ENCODE results near the gene BAIAP2.

BAIAP2 gene

GRCh38 chr17:81128338-81128737 lies 93.4 kb downstream of the BAIAP2 start:
- no peaks in the 10 kb centered on the region for H3F3A ChIP-seq (ENCODE audit: insufficient read depth, low read length)
- no peak overlapping the region for H2AFZ ChIP-seq (ENCODE audit: low read length)
- no peak overlapping the region for H3K4me2 ChIP-seq (ENCODE audit: low read depth, low read length)
- H3K79me2 ChIP-seq (ENCODE audit: low read length) = no peaks in the 10 kb centered on the region
- no peak overlapping the region for H3K27ac ChIP-seq (ENCODE audit: low read length)
- no peaks in the 10 kb centered on the region for H4K20me1 ChIP-seq (ENCODE audit: insufficient read depth, low read length)
- H3K9me3 ChIP-seq (replicated peaks; ENCODE audit: insufficient read depth, low read length) = no peaks in the 10 kb centered on the region
- TF ChIP-seq, protein P1, sequence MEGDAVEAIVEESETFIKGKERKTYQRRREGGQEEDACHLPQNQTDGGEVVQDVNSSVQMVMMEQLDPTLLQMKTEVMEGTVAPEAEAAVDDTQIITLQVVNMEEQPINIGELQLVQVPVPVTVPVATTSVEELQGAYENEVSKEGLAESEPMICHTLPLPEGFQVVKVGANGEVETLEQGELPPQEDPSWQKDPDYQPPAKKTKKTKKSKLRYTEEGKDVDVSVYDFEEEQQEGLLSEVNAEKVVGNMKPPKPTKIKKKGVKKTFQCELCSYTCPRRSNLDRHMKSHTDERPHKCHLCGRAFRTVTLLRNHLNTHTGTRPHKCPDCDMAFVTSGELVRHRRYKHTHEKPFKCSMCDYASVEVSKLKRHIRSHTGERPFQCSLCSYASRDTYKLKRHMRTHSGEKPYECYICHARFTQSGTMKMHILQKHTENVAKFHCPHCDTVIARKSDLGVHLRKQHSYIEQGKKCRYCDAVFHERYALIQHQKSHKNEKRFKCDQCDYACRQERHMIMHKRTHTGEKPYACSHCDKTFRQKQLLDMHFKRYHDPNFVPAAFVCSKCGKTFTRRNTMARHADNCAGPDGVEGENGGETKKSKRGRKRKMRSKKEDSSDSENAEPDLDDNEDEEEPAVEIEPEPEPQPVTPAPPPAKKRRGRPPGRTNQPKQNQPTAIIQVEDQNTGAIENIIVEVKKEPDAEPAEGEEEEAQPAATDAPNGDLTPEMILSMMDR (IDR thresholded peaks at IDR 0.05; ENCODE audit: low read length) = no peak
- no peak for TF ChIP-seq EZH2phosphoT487 (IDR thresholded peaks at IDR 0.05; ENCODE audit: low read length)
- TF ChIP-seq EZH2 (optimal IDR thresholded peaks at IDR 0.05; ENCODE audit: low read depth, low read length) = no peak
- DNase-seq = no peak
- no peaks in the 10 kb centered on the region for H3K4me1 ChIP-seq (ENCODE audit: low read length)
- no peaks in the 10 kb centered on the region for H3K36me3 ChIP-seq (replicated peaks; ENCODE audit: insufficient read depth, low read length)
- no peaks in the 10 kb centered on the region for H3K9me2 ChIP-seq (replicated peaks; ENCODE audit: insufficient read depth, low read length)
- H3K27me3 ChIP-seq (replicated peaks; ENCODE audit: insufficient read depth, low read length) = peaks cover 88% of the 10 kb centered on the region
- no peak overlapping the region for H3K4me3 ChIP-seq (ENCODE audit: low read length)
- no peak overlapping the region for H3K9ac ChIP-seq (ENCODE audit: low read length)

DNA sequence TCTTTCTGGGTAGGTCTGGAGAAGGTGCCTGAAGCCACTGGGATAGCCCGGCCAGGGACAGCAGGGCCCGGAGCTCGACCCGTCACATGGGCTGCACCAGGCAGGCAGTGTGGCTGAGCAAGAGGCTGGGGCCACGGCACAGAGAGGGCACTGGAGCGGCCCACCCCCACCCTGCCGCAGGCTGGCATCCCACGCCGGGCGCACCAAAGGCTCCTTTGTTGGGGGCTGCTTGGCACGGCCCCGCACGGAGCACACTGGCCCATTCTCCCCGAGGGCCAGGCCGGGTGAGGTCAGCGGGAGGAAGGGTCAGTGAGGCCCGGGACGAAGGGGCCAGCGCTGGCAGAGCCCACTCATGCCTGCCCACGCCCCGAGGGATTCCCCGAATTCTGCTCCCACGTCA lies 93.8 kb downstream of the BAIAP2 start:
- no peak for DNase-seq
- TF ChIP-seq, protein P1 (IDR thresholded peaks at IDR 0.05; ENCODE audit: low read length) = no peak
- TF ChIP-seq EZH2 (optimal IDR thresholded peaks at IDR 0.05; ENCODE audit: low read depth, low read length) = no peak
- no peak for TF ChIP-seq EZH2phosphoT487 (IDR thresholded peaks at IDR 0.05; ENCODE audit: low read length)
- Histone ChIP-seq H4K20me1 (ENCODE audit: insufficient read depth, low read length) (no peaks in the 10 kb centered on the region), H3K79me2 (ENCODE audit: low read length) (no peaks in the 10 kb centered on the region), H3K9ac (ENCODE audit: low read length) (no peak overlapping the region), H3K36me3 (replicated peaks; ENCODE audit: insufficient read depth, low read length) (no peaks in the 10 kb centered on the region), H3K9me3 (replicated peaks; ENCODE audit: insufficient read depth, low read length) (no peaks in the 10 kb centered on the region), H3K4me1 (ENCODE audit: low read length) (no peaks in the 10 kb centered on the region), H2AFZ (ENCODE audit: low read length) (no peak overlapping the region), H3F3A (ENCODE audit: insufficient read depth, low read length) (no peaks in the 10 kb centered on the region), H3K4me3 (ENCODE audit: low read length) (no peak overlapping the region), H3K27me3 (replicated peaks; ENCODE audit: insufficient read depth, low read length) (peaks cover 88% of the 10 kb centered on the region), H3K9me2 (replicated peaks; ENCODE audit: insufficient read depth, low read length) (no peaks in the 10 kb centered on the region), H3K27ac (ENCODE audit: low read length) (no peak overlapping the region), H3K4me2 (ENCODE audit: low read depth, low read length) (no peak overlapping the region)

- Histone ChIP-seq H3K9me2 (replicated peaks; ENCODE audit: insufficient read depth, low read length) (no peaks in the 10 kb centered on the region), H3K27me3 (replicated peaks; ENCODE audit: insufficient read depth, low read length) (peaks cover 90% of the 10 kb centered on the region), H3K27ac (ENCODE audit: low read length) (no peak overlapping the region), H3K4me1 (ENCODE audit: low read length) (no peaks in the 10 kb centered on the region), H3K4me2 (ENCODE audit: low read depth, low read length) (no peak overlapping the region), H4K20me1 (ENCODE audit: insufficient read depth, low read length) (no peaks in the 10 kb centered on the region), H3K9me3 (replicated peaks; ENCODE audit: insufficient read depth, low read length) (no peaks in the 10 kb centered on the region), H3F3A (ENCODE audit: insufficient read depth, low read length) (no peaks in the 10 kb centered on the region), H3K9ac (ENCODE audit: low read length) (no peak overlapping the region), H3K4me3 (ENCODE audit: low read length) (no peak overlapping the region), H3K36me3 (replicated peaks; ENCODE audit: insufficient read depth, low read length) (no peaks in the 10 kb centered on the region), H2AFZ (ENCODE audit: low read length) (no peak overlapping the region), H3K79me2 (ENCODE audit: low read length) (no peaks in the 10 kb centered on the region)
- DNase-seq = no peak
- TF ChIP-seq EZH2 (optimal IDR thresholded peaks at IDR 0.05; ENCODE audit: low read depth, low read length) = no peak
- no peak for TF ChIP-seq EZH2phosphoT487 (IDR thresholded peaks at IDR 0.05; ENCODE audit: low read length)
- TF ChIP-seq, protein P1 (IDR thresholded peaks at IDR 0.05; ENCODE audit: low read length) = no peak
These were observed 94.3 kb downstream of the BAIAP2 start for GRCh38 chr17:81129289-81129688.
